Testis (tissue), 3 donors: Measurements from ENCODE around the gene RFX2. TPM values are rescaled to one million over a fixed set of nuclear protein-coding genes. Genes with fewer than 3 reads are reported as not detected.
"Not testable (repeated sequence)": the region's sequence is repeated elsewhere in the genome, so short reads cannot be mapped to it uniquely, and the experiment has no call there.

Experiments used
- DNase-seq: peaks from one replicate; pipeline ENCODE4 v3.0.0-alpha.2; 2019
- H3K27ac ChIP-seq, 2 donors: fragments of 200-600 bp; sonication (generic); one replicate each; pipeline ENCODE4 v1.5.1; 2019
- H3K27me3 ChIP-seq: fragments of 200-600 bp; sonication (generic); one replicate; pipeline ENCODE4 v1.5.1; 2019
- H3K36me3 ChIP-seq: fragments of 200-600 bp; sonication (generic); one replicate; pipeline ENCODE4 v1.5.1; 2017; ENCODE audit warnings: low read depth; ENCODE audit errors: missing control alignments
- H3K4me1 ChIP-seq: fragments of 200-600 bp; sonication (generic); one replicate; pipeline ENCODE4 v1.5.1; 2019
- H3K4me3 ChIP-seq, 2 donors: fragments of 200-600 bp; sonication (generic); one replicate each; pipeline ENCODE4 v1.5.1; 2017 to 2019
- H3K9me3 ChIP-seq: fragments of 200-600 bp; sonication (generic); one replicate; pipeline ENCODE4 v1.5.1; 2017
- CTCF ChIP-seq, 3 experiments: fragments of 450-650 bp in 2 of 3; fragments of 200-600 bp in 1 of 3; sonication (generic) in 1 of 3; IDR thresholded peaks; one replicate each; pipeline ENCODE4 v1.5.1; 2016 to 2019; ENCODE audit warnings: antibody characterized with exemption in 3 of 3, mild to moderate bottlenecking in 2 of 3, moderate library complexity in 1 of 3
- POLR2A ChIP-seq: fragments of 450-650 bp; IDR thresholded peaks from one replicate; pipeline ENCODE4 v1.6.1; 2017; ENCODE audit warnings: antibody characterized with exemption, mild to moderate bottlenecking, moderate library complexity
- WGBS, 2 donors: methylation state at CpG; one replicate each; pipeline ENCODE4 v1.1.5; 2018; 5-methylcytosine and 5-hydroxymethylcytosine counted together
- intact Hi-C: fragments of 100-400 bp; cut with DNase I; formaldehyde crosslinking; loops from one replicate; pipeline ENCODE4 v1.15.1; 2023; ENCODE audit warnings: low total_unique reads
- polyA plus RNA-seq: library from polyadenylated mRNA; stranded (reverse); fragments of 350-450 nt; fragmentation: Illumina TruSeq; extraction: RNeasy Lipid Tissue Mini Kit (QIAGEN cat#74804); gene quantifications from one replicate; pipeline ENCODE4 v1.2.3, GENCODE V29; 2014; ENCODE audit warnings: low read depth, low replicate concordance; ENCODE audit not compliant: insufficient read depth
- total RNA-seq, 2 donors: library from RNA; depleted of rRNA; stranded (reverse); fragments of >200 nt; gene quantifications; one replicate each; pipeline ENCODE4 v1.2.3, GENCODE V29; 2016

Gene RFX2
- total and polyA plus RNA-seq, 3 donors from 2014 or later, result 92.9 to 197 (median 127) TPM

DNA sequence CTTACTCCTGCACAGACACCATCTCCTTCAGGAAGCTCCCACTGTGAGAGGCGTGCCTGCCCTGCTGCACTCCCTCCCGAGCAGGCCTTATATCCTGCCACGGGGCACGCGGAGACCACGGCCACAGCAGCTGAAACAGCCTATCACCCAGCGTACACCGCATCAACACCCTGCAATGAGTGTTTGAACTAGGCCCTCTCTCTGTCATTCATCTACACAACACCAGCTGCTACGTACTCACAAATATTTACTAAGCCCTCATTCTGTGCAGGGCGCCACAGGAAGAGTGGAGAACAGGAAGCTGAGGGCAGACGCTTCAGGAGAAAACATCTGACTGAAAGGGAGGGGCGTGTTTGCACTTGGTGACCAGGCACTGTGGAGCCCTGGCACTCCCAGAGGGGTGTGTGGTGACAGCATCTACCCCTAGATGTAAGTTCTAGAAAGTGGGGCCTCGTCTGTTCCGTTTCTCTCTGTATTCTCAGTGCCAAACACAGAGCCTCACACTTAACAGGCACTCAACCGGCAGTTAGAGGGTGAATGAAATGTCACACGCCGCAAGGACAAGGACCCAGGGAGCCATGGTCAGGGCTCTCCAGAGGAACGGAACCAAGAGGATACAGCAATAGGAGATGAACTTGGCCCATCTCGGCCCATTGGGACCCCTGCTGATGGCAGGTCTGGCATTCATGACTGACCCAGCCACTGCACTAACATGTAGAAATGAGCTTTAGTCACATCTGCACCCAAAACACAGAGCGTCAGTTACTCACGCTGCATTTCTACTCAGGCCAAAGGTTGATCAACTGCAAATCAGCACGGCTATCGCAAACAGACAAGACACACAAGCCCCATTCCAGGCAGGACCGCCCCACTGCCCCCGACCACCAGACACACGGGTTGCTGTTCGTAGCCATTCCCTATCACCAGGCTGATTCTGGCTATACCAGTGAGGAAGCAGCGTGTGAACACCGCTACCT, 148.0 kb downstream of the RFX2 start:
- H3K4me1 ChIP-seq, result peaks cover 9% of the 10 kb centered on the region
- no peak for TF ChIP-seq POLR2A
- TF ChIP-seq CTCF (IDR thresholded peaks at IDR 0.05), result no peak
- H3K9me3 ChIP-seq, result no peaks in the 10 kb centered on the region
- 75 to 81% methylated on average over 24 to 29 of the region's 29 CpGs for WGBS, 2 donors
- H3K36me3 ChIP-seq, result no peaks in the 10 kb centered on the region
- no peaks in the 10 kb centered on the region for H3K27me3 ChIP-seq
- intact Hi-C loops, result no loop called here
- no peak for DNase-seq
- no peak overlapping the region for H3K27ac ChIP-seq
- H3K4me3 ChIP-seq, result no peak overlapping the region

DNA sequence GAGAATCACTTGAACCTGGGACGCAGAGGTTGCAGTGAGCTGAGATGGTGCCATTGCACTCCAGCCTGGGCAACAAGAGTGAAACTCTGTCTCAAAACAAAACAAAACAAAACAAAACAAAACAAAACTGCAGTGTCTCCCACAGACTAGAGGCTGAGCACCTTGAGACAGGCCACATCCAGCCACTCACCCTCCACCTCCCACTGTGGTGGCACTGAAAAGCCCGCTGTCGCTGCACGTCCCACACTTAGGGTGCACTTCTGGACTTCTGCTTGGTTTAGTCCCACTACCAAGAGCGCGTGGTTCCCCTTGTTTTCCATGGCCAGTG, 148.7 kb downstream of the RFX2 start:
- H3K36me3 ChIP-seq, DNase-seq, H3K4me1 ChIP-seq, H3K9me3 ChIP-seq, H3K27ac ChIP-seq, H3K27me3 ChIP-seq, intact Hi-C loops, H3K4me3 ChIP-seq: not testable (repeated sequence)
- WGBS, 2 donors, result 74 to 91% methylated on average over 6 of the region's 6 CpGs

GRCh38 chr19:5960005-5961001, 150.0 kb downstream of the RFX2 start:
- no peak overlapping the region for H3K4me3 ChIP-seq
- no peak overlapping the region for H3K27ac ChIP-seq
- no peaks in the 10 kb centered on the region for H3K27me3 ChIP-seq
- peak; percentile 50 for DNase-seq
- H3K36me3 ChIP-seq, result no peaks in the 10 kb centered on the region
- H3K9me3 ChIP-seq, result no peaks in the 10 kb centered on the region
- no peak for TF ChIP-seq POLR2A
- no peak for TF ChIP-seq CTCF (IDR thresholded peaks at IDR 0.05)
- intact Hi-C loops, result no loop called here
- H3K4me1 ChIP-seq, result peaks cover 11% of the 10 kb centered on the region
- 67 to 84% methylated on average over 16 to 18 of the region's 18 CpGs for WGBS, 2 donors

- peaks cover 19% of the 10 kb centered on the region for H3K4me1 ChIP-seq
- no peaks in the 10 kb centered on the region for H3K36me3 ChIP-seq
- no peaks in the 10 kb centered on the region for H3K9me3 ChIP-seq
- 71 to 82% methylated on average over 11 to 14 of the region's 14 CpGs for WGBS, 2 donors
- H3K27me3 ChIP-seq, result no peaks in the 10 kb centered on the region
- TF ChIP-seq POLR2A (no peak), CTCF (IDR thresholded peaks at IDR 0.05) (no peak)
- DNase-seq, result no peak
- H3K27ac ChIP-seq, result no peak overlapping the region
- no peak overlapping the region for H3K4me3 ChIP-seq
- intact Hi-C loops, result no loop called here
These were observed 150.9 kb downstream of the RFX2 start for GRCh38 chr19:5959260-5960004.

GRCh38 chr19:5958851-5959122, 151.5 kb downstream of the RFX2 start:
- TF ChIP-seq CTCF (IDR thresholded peaks at IDR 0.05), result no peak
- no peak for TF ChIP-seq POLR2A
- Histone ChIP-seq H3K9me3 (no peaks in the 10 kb centered on the region), H3K36me3 (no peaks in the 10 kb centered on the region), H3K27me3 (no peaks in the 10 kb centered on the region), H3K4me1 (peaks cover 20% of the 10 kb centered on the region), H3K27ac (no peak overlapping the region), H3K4me3 (no peak overlapping the region)
- 87 to 88% methylated on average over 6 to 10 of the region's 10 CpGs for WGBS, 2 donors
- no peak for DNase-seq
- intact Hi-C loops, result no loop called here
